ENCODE data around the gene VSTM4.

The VSTM4 gene

GRCh38 chr10:49044293-49045193 lies 70.8 kb downstream of the VSTM4 start:
- no peak overlapping the region for H3K4me2 ChIP-seq (ENCODE audit: low read depth, low read length, poor library complexity, severe bottlenecking)
- no peaks in the 10 kb centered on the region for H3K36me3 ChIP-seq (ENCODE audit: insufficient read depth, low read length)
- H3K9me2 ChIP-seq (replicated peaks; ENCODE audit: low read depth, low read length) = no peaks in the 10 kb centered on the region
- no peaks in the 10 kb centered on the region for H3K4me1 ChIP-seq (ENCODE audit: insufficient read depth, low read length, poor library complexity, severe bottlenecking)
- H3K9ac ChIP-seq (ENCODE audit: low read depth, low read length, poor library complexity, severe bottlenecking) = no peak overlapping the region
- H3K4me3 ChIP-seq (ENCODE audit: low read length, poor library complexity, severe bottlenecking) = no peak overlapping the region
- no peaks in the 10 kb centered on the region for H4K20me1 ChIP-seq (ENCODE audit: insufficient read depth, low read length, poor library complexity, severe bottlenecking)
- H3K79me2 ChIP-seq (ENCODE audit: insufficient read depth, low read length) = no peaks in the 10 kb centered on the region
- TF ChIP-seq EZH2phosphoT487 (IDR thresholded peaks at IDR 0.05; ENCODE audit: borderline replicate concordance) = no peak
- TF ChIP-seq, protein P1, sequence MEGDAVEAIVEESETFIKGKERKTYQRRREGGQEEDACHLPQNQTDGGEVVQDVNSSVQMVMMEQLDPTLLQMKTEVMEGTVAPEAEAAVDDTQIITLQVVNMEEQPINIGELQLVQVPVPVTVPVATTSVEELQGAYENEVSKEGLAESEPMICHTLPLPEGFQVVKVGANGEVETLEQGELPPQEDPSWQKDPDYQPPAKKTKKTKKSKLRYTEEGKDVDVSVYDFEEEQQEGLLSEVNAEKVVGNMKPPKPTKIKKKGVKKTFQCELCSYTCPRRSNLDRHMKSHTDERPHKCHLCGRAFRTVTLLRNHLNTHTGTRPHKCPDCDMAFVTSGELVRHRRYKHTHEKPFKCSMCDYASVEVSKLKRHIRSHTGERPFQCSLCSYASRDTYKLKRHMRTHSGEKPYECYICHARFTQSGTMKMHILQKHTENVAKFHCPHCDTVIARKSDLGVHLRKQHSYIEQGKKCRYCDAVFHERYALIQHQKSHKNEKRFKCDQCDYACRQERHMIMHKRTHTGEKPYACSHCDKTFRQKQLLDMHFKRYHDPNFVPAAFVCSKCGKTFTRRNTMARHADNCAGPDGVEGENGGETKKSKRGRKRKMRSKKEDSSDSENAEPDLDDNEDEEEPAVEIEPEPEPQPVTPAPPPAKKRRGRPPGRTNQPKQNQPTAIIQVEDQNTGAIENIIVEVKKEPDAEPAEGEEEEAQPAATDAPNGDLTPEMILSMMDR (conservative IDR thresholded peaks at IDR 0.05; ENCODE audit: low read length) = no peak
- no peaks in the 10 kb centered on the region for H3K9me3 ChIP-seq (ENCODE audit: insufficient read depth, low read depth, low read length)
- H2AFZ ChIP-seq (ENCODE audit: low read length) = no peak overlapping the region
- peaks cover 4% of the 10 kb centered on the region for H3K27me3 ChIP-seq (ENCODE audit: insufficient read depth, low read length, poor library complexity, severe bottlenecking)
- H3F3A ChIP-seq (ENCODE audit: low read depth) = no peaks in the 10 kb centered on the region

DNA sequence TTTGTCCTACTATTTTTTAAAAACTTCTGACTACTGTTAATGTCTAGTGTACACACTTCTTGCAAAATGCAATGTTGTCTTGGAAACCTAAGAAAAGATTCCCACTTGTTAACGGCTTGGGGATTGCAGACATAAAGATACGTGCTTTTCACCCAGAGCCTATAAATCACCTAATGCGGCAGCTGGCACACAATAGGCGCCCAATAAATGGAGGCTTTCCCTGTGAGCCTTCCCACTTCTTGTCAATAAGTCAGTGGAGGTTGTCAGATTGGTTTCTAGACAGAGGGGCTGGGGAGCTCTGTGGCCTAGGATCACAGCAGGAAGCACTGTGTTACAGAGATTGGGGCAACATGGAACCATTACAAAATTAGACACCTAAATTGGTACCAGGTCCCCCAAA lies 74.7 kb downstream of the VSTM4 start:
- H3K4me2 ChIP-seq (ENCODE audit: low read depth, low read length, poor library complexity, severe bottlenecking) = no peak overlapping the region
- H3K9me2 ChIP-seq (replicated peaks; ENCODE audit: low read depth, low read length) = no peaks in the 10 kb centered on the region
- no peaks in the 10 kb centered on the region for H3K4me1 ChIP-seq (ENCODE audit: insufficient read depth, low read length, poor library complexity, severe bottlenecking)
- H3K9ac ChIP-seq (ENCODE audit: low read depth, low read length, poor library complexity, severe bottlenecking) = no peak overlapping the region
- no peak overlapping the region for H2AFZ ChIP-seq (ENCODE audit: low read length)
- TF ChIP-seq, protein P1 (conservative IDR thresholded peaks at IDR 0.05; ENCODE audit: low read length) = no peak
- no peak for TF ChIP-seq EZH2phosphoT487 (IDR thresholded peaks at IDR 0.05; ENCODE audit: borderline replicate concordance)
- H3K79me2 ChIP-seq (ENCODE audit: insufficient read depth, low read length) = no peaks in the 10 kb centered on the region
- no peak overlapping the region for H3K4me3 ChIP-seq (ENCODE audit: low read length, poor library complexity, severe bottlenecking)
- no peaks in the 10 kb centered on the region for H4K20me1 ChIP-seq (ENCODE audit: insufficient read depth, low read length, poor library complexity, severe bottlenecking)
- H3K36me3 ChIP-seq (ENCODE audit: insufficient read depth, low read length) = no peaks in the 10 kb centered on the region
- no peaks in the 10 kb centered on the region for H3F3A ChIP-seq (ENCODE audit: low read depth)
- no peaks in the 10 kb centered on the region for H3K9me3 ChIP-seq (ENCODE audit: insufficient read depth, low read depth, low read length)
- no peaks in the 10 kb centered on the region for H3K27me3 ChIP-seq (ENCODE audit: insufficient read depth, low read length, poor library complexity, severe bottlenecking)

DNA sequence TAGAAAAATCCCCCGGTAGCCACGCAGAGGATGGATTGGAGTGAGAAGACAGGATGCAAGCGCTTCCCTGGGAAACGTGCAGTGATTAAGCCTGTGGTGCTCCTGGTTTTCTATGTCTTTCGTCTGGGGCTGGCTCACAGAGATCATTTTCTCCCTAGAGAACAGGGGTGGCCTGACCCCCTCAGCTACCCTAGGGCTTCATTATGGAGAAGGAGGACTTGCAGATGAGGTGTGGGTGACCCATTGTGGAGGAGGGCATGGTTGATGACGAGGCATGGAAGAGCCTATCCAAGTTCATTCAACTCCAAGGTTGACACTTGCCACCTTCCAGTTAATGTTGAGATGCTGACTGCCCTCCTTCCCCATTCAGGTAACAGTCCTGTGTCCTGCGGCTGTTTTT lies 75.9 kb downstream of the VSTM4 start:
- H3K4me1 ChIP-seq (ENCODE audit: insufficient read depth, low read length, poor library complexity, severe bottlenecking) = no peaks in the 10 kb centered on the region
- H3F3A ChIP-seq (ENCODE audit: low read depth) = no peaks in the 10 kb centered on the region
- H3K27me3 ChIP-seq (ENCODE audit: insufficient read depth, low read length, poor library complexity, severe bottlenecking) = no peaks in the 10 kb centered on the region
- no peak overlapping the region for H3K9ac ChIP-seq (ENCODE audit: low read depth, low read length, poor library complexity, severe bottlenecking)
- no peak overlapping the region for H3K4me3 ChIP-seq (ENCODE audit: low read length, poor library complexity, severe bottlenecking)
- no peaks in the 10 kb centered on the region for H4K20me1 ChIP-seq (ENCODE audit: insufficient read depth, low read length, poor library complexity, severe bottlenecking)
- TF ChIP-seq, protein P1 (conservative IDR thresholded peaks at IDR 0.05; ENCODE audit: low read length) = no peak
- no peak for TF ChIP-seq EZH2phosphoT487 (IDR thresholded peaks at IDR 0.05; ENCODE audit: borderline replicate concordance)
- H2AFZ ChIP-seq (ENCODE audit: low read length) = no peak overlapping the region
- H3K36me3 ChIP-seq (ENCODE audit: insufficient read depth, low read length) = no peaks in the 10 kb centered on the region
- no peaks in the 10 kb centered on the region for H3K9me3 ChIP-seq (ENCODE audit: insufficient read depth, low read depth, low read length)
- no peak overlapping the region for H3K4me2 ChIP-seq (ENCODE audit: low read depth, low read length, poor library complexity, severe bottlenecking)
- H3K9me2 ChIP-seq (replicated peaks; ENCODE audit: low read depth, low read length) = no peaks in the 10 kb centered on the region
- no peaks in the 10 kb centered on the region for H3K79me2 ChIP-seq (ENCODE audit: insufficient read depth, low read length)

All from Loucy (cell line).